Measurements from ENCODE around the gene CDH8. TPM values are rescaled to one million over a fixed set of nuclear protein-coding genes. Genes with fewer than 3 reads are reported as not detected.

Gene CDH8
- total and polyA plus RNA-seq, 5 donors, result under 0.01 TPM; not detected in 4

GRCh38 chr16:62022688-62023087, 13.6 kb downstream of the CDH8 start:
- Histone ChIP-seq H3K4me1 (ENCODE audit: control insufficient read depth, insufficient read depth, low read length) (no peaks in the 10 kb centered on the region), H3K27ac (ENCODE audit: low read length) (no peak overlapping the region), H3K9me3 (ENCODE audit: control insufficient read depth, low read length) (no peaks in the 10 kb centered on the region), H3K27me3 (ENCODE audit: control insufficient read depth, insufficient read depth) (no peaks in the 10 kb centered on the region), H3K4me3 (ENCODE audit: low read length) (no peak overlapping the region)
- WGBS, result 69% methylated on average over 3 of the region's 3 CpGs
- ATAC-seq (no peak), DNase-seq (no peak)
- intact Hi-C loops (cut with DNase I), result no loop called here

- intact Hi-C loops (cut with DNase I), result no loop called here
- no peaks in the 10 kb centered on the region for H3K27me3 ChIP-seq (ENCODE audit: control insufficient read depth, insufficient read depth)
- 53% methylated on average over 11 of the region's 11 CpGs for WGBS
- ATAC-seq (no peak), DNase-seq (no peak)
- no peak overlapping the region for H3K27ac ChIP-seq (ENCODE audit: low read length)
- H3K4me3 ChIP-seq (ENCODE audit: low read length), result no peak overlapping the region
- H3K9me3 ChIP-seq (ENCODE audit: control insufficient read depth, low read length), result no peaks in the 10 kb centered on the region
- no peaks in the 10 kb centered on the region for H3K4me1 ChIP-seq (ENCODE audit: control insufficient read depth, insufficient read depth, low read length)
These were observed 15.1 kb downstream of the CDH8 start for GRCh38 chr16:62021161-62021581.

GRCh38 chr16:62020681-62021080, 15.6 kb downstream of the CDH8 start:
- H3K4me1 ChIP-seq (ENCODE audit: control insufficient read depth, insufficient read depth, low read length), result no peaks in the 10 kb centered on the region
- no peaks in the 10 kb centered on the region for H3K9me3 ChIP-seq (ENCODE audit: control insufficient read depth, low read length)
- ATAC-seq (no peak), DNase-seq (no peak)
- no peak overlapping the region for H3K4me3 ChIP-seq (ENCODE audit: low read length)
- H3K27ac ChIP-seq (ENCODE audit: low read length), result no peak overlapping the region
- intact Hi-C loops (cut with DNase I), result no loop called here
- WGBS, result 66% methylated on average over 6 of the region's 6 CpGs
- no peaks in the 10 kb centered on the region for H3K27me3 ChIP-seq (ENCODE audit: control insufficient read depth, insufficient read depth)

- WGBS, result 77% methylated on average over 1 of the region's 1 CpG
- no peaks in the 10 kb centered on the region for H3K27me3 ChIP-seq (ENCODE audit: control insufficient read depth, insufficient read depth)
- DNase-seq (no peak), ATAC-seq (no peak)
- no peak overlapping the region for H3K27ac ChIP-seq (ENCODE audit: low read length)
- no peaks in the 10 kb centered on the region for H3K9me3 ChIP-seq (ENCODE audit: control insufficient read depth, low read length)
- H3K4me1 ChIP-seq (ENCODE audit: control insufficient read depth, insufficient read depth, low read length), result no peaks in the 10 kb centered on the region
- no peak overlapping the region for H3K4me3 ChIP-seq (ENCODE audit: low read length)
- intact Hi-C loops (cut with DNase I), result no loop called here
These were observed 16.4 kb downstream of the CDH8 start for GRCh38 chr16:62019851-62020250.

GRCh38 chr16:62018301-62019060, 17.8 kb downstream of the CDH8 start:
- H3K4me3 ChIP-seq (ENCODE audit: low read length), result no peak overlapping the region

GRCh38 chr16:62014319-62014923, 21.8 kb downstream of the CDH8 start:
- no peaks in the 10 kb centered on the region for H3K27me3 ChIP-seq (ENCODE audit: control insufficient read depth, insufficient read depth)
- intact Hi-C loops (cut with DNase I), result no loop called here
- no peaks in the 10 kb centered on the region for H3K9me3 ChIP-seq (ENCODE audit: control insufficient read depth, low read length)
- no peak for ATAC-seq
- no peak overlapping the region for H3K27ac ChIP-seq (ENCODE audit: low read length)
- DNase-seq, result no peak
- WGBS, result 70% methylated on average over 8 of the region's 8 CpGs
- no peak overlapping the region for H3K4me3 ChIP-seq (ENCODE audit: low read length)
- no peaks in the 10 kb centered on the region for H3K4me1 ChIP-seq (ENCODE audit: control insufficient read depth, insufficient read depth, low read length)

More at GRCh38 chr16:62018301-62019060, 17.8 kb downstream of the CDH8 start:
- no peak for DNase-seq
- Histone ChIP-seq H3K9me3 (ENCODE audit: control insufficient read depth, low read length) (no peaks in the 10 kb centered on the region), H3K27ac (ENCODE audit: low read length) (no peak overlapping the region), H3K27me3 (ENCODE audit: control insufficient read depth, insufficient read depth) (no peaks in the 10 kb centered on the region), H3K4me1 (ENCODE audit: control insufficient read depth, insufficient read depth, low read length) (no peaks in the 10 kb centered on the region)
- WGBS, result 86% methylated on average over 15 of the region's 15 CpGs
- intact Hi-C loops (cut with DNase I), result no loop called here
- no peak for ATAC-seq

GRCh38 chr16:62010186-62010585, 26.1 kb downstream of the CDH8 start:
- Histone ChIP-seq H3K4me1 (ENCODE audit: control insufficient read depth, insufficient read depth, low read length) (no peaks in the 10 kb centered on the region), H3K27me3 (ENCODE audit: control insufficient read depth, insufficient read depth) (no peaks in the 10 kb centered on the region), H3K27ac (ENCODE audit: low read length) (no peak overlapping the region), H3K4me3 (ENCODE audit: low read length) (no peak overlapping the region), H3K9me3 (ENCODE audit: control insufficient read depth, low read length) (no peaks in the 10 kb centered on the region)
- intact Hi-C loops (cut with DNase I), result no loop called here
- 72% methylated on average over 4 of the region's 4 CpGs for WGBS
- ATAC-seq (no peak), DNase-seq (no peak)

- Histone ChIP-seq H3K9me3 (ENCODE audit: control insufficient read depth, low read length) (no peaks in the 10 kb centered on the region), H3K4me1 (ENCODE audit: control insufficient read depth, insufficient read depth, low read length) (no peaks in the 10 kb centered on the region), H3K4me3 (ENCODE audit: low read length) (no peak overlapping the region), H3K27me3 (ENCODE audit: control insufficient read depth, insufficient read depth) (no peaks in the 10 kb centered on the region), H3K27ac (ENCODE audit: low read length) (no peak overlapping the region)
- intact Hi-C loops (cut with DNase I), result no loop called here
- no peak for ATAC-seq
- no peak for DNase-seq
- WGBS, result 91% methylated on average over 2 of the region's 2 CpGs
These were observed 37.8 kb downstream of the CDH8 start for GRCh38 chr16:61998460-61998859.

- no peak overlapping the region for H3K27ac ChIP-seq (ENCODE audit: low read length)
- intact Hi-C loops (cut with DNase I), result no loop called here
- H3K4me1 ChIP-seq (ENCODE audit: control insufficient read depth, insufficient read depth, low read length), result no peaks in the 10 kb centered on the region
- no peak for DNase-seq
- 41% methylated on average over 3 of the region's 3 CpGs for WGBS
- no peak for ATAC-seq
- H3K27me3 ChIP-seq (ENCODE audit: control insufficient read depth, insufficient read depth), result no peaks in the 10 kb centered on the region
- no peaks in the 10 kb centered on the region for H3K9me3 ChIP-seq (ENCODE audit: control insufficient read depth, low read length)
- no peak overlapping the region for H3K4me3 ChIP-seq (ENCODE audit: low read length)
These were observed 43.1 kb downstream of the CDH8 start for GRCh38 chr16:61993108-61993507.

GRCh38 chr16:61987474-61988012, 48.7 kb downstream of the CDH8 start:
- intact Hi-C loops (cut with DNase I), result no loop called here
- ATAC-seq (no peak), DNase-seq (no peak)
- Histone ChIP-seq H3K4me1 (ENCODE audit: control insufficient read depth, insufficient read depth, low read length) (no peaks in the 10 kb centered on the region), H3K9me3 (ENCODE audit: control insufficient read depth, low read length) (no peaks in the 10 kb centered on the region), H3K4me3 (ENCODE audit: low read length) (no peak overlapping the region), H3K27ac (ENCODE audit: low read length) (no peak overlapping the region), H3K27me3 (ENCODE audit: control insufficient read depth, insufficient read depth) (no peaks in the 10 kb centered on the region)
- WGBS, result 79% methylated on average over 6 of the region's 6 CpGs

GRCh38 chr16:61969077-61969382, 67.2 kb downstream of the CDH8 start:
- no peak for ATAC-seq

More at GRCh38 chr16:61969077-61969382, 67.2 kb downstream of the CDH8 start:
- Histone ChIP-seq H3K4me3 (ENCODE audit: low read length) (no peak overlapping the region), H3K4me1 (ENCODE audit: control insufficient read depth, insufficient read depth, low read length) (no peaks in the 10 kb centered on the region), H3K27ac (ENCODE audit: low read length) (no peak overlapping the region), H3K9me3 (ENCODE audit: control insufficient read depth, low read length) (no peaks in the 10 kb centered on the region), H3K27me3 (ENCODE audit: control insufficient read depth, insufficient read depth) (no peaks in the 10 kb centered on the region)
- intact Hi-C loops (cut with DNase I), result no loop called here
- no peak for DNase-seq
- 36% methylated on average over 4 of the region's 4 CpGs for WGBS
